Natural killer cell (primary cell): ENCODE data around the gene ZDHHC14. TPM values are rescaled to one million over a fixed set of nuclear protein-coding genes. Genes with fewer than 3 reads are reported as not detected.

Source experiments
- ATAC-seq, 3 donors: fragments of 150-1000 bp in 2 of 3; fragments of 200-7000 bp in 1 of 3; cut with Tn5 transposase; 1 replicate in 1 of 3; 2 replicates in 2 of 3; pipeline ENCODE4 v1.10.0; 2021; ENCODE audit warnings: mild to moderate bottlenecking in 2 of 3, moderate library complexity in 2 of 3
- DNase-seq, 2 donors: peaks; one replicate each; pipeline versions ENCODE4 v3.0.0 to v3.0.0-alpha.2; 2013 to 2021; ENCODE audit warnings: mixed read lengths in 1 of 2
- H3K27ac ChIP-seq: one replicate; pipeline ENCODE4 v1.5.1; 2013; ENCODE audit warnings: mild to moderate bottlenecking, low read length
- H3K27me3 ChIP-seq: one replicate; pipeline ENCODE4 v1.6.1; 2013; ENCODE audit warnings: low read length; ENCODE audit not compliant: control insufficient read depth, insufficient read depth
- H3K36me3 ChIP-seq: one replicate; pipeline ENCODE4 v1.6.1; 2013; ENCODE audit warnings: low read length; ENCODE audit not compliant: control insufficient read depth, insufficient read depth
- H3K4me1 ChIP-seq: one replicate; pipeline ENCODE4 v1.6.1; 2013; ENCODE audit warnings: low read length; ENCODE audit not compliant: control insufficient read depth, insufficient read depth
- H3K4me3 ChIP-seq: one replicate; pipeline ENCODE4 v1.5.1; 2013; ENCODE audit warnings: low read length
- H3K9me3 ChIP-seq: one replicate; pipeline ENCODE4 v1.6.1; 2013; ENCODE audit warnings: low read length; ENCODE audit not compliant: control insufficient read depth, insufficient read depth
- H3K27ac Mint-ChIP-seq, 2 donors: one replicate each; pipeline ENCODE4 v1.8.0; 2022; ENCODE audit warnings: mild to moderate bottlenecking in 2 of 2, mixed read lengths in 2 of 2, moderate library complexity in 1 of 2
- H3K27me3 Mint-ChIP-seq, 2 donors: one replicate each; pipeline ENCODE4 v1.8.0; 2022; ENCODE audit warnings: low read depth in 2 of 2, mixed read lengths in 2 of 2
- H3K36me3 Mint-ChIP-seq: one replicate; pipeline ENCODE4 v1.8.0; 2022; ENCODE audit warnings: mixed read lengths
- H3K4me1 Mint-ChIP-seq, 2 donors: one replicate each; pipeline ENCODE4 v1.8.0; 2022; ENCODE audit warnings: mixed read lengths in 2 of 2
- H3K4me3 Mint-ChIP-seq: one replicate; pipeline ENCODE4 v1.8.0; 2022; ENCODE audit warnings: mild to moderate bottlenecking, moderate library complexity, mixed read lengths
- H3K9me3 Mint-ChIP-seq, 2 donors: one replicate each; pipeline ENCODE4 v1.8.0; 2022; ENCODE audit warnings: mixed read lengths in 2 of 2
- WGBS: methylation state at CpG from one replicate; pipeline ENCODE4 v1.1.7; 2013; ENCODE audit warnings: missing lambda C conversion rate; ENCODE audit not compliant: insufficient coverage; 5-methylcytosine and 5-hydroxymethylcytosine counted together
- intact Hi-C: fragments of 100-400 bp; cut with micrococcal nuclease; formaldehyde crosslinking; loops from one replicate; pipeline ENCODE4 v1.14.2; 2022
- total RNA-seq, 4 donors: library from RNA; stranded (reverse); fragments of 120-200 nt in 1 of 4; gene quantifications; one replicate each; pipeline versions ENCODE4 v1.2.3 to v1.2.4, GENCODE V29; 2013 to 2022
- TF ChIP-seq, protein P1 (sequence below): fragments of 200-600 bp; IDR thresholded peaks from one replicate; pipeline ENCODE4 v1.8.0; 2022; ENCODE audit warnings: antibody characterized with exemption

Gene ZDHHC14
- total RNA-seq, 3 donors from 2014 or later (not counting 1 experiment from before 2014, with no cell fraction given) = 6.7 to 11.3 (median 10.6) TPM

GRCh38 chr6:157708239-157708638 is 327.2 kb downstream of the ZDHHC14 start:
- Histone ChIP-seq H3K36me3 (no peaks in the 10 kb centered on the region), H3K4me1 (no peaks in the 10 kb centered on the region), H3K9me3 (no peaks in the 10 kb centered on the region), H3K27me3 (no peaks in the 10 kb centered on the region), H3K4me3 (no peak overlapping the region), H3K27ac (no peak overlapping the region)
- no peak for DNase-seq
- Mint-ChIP-seq H3K9me3 (no peaks in the 10 kb centered on the region), H3K4me3 (no peak overlapping the region), H3K27me3 (peaks cover 10 to 21% of the 10 kb centered on the region in 2 donors), H3K4me1 (no peaks in the 10 kb centered on the region), H3K27ac (no peak overlapping the region), H3K36me3 (no peaks in the 10 kb centered on the region)
- TF ChIP-seq, protein P1, sequence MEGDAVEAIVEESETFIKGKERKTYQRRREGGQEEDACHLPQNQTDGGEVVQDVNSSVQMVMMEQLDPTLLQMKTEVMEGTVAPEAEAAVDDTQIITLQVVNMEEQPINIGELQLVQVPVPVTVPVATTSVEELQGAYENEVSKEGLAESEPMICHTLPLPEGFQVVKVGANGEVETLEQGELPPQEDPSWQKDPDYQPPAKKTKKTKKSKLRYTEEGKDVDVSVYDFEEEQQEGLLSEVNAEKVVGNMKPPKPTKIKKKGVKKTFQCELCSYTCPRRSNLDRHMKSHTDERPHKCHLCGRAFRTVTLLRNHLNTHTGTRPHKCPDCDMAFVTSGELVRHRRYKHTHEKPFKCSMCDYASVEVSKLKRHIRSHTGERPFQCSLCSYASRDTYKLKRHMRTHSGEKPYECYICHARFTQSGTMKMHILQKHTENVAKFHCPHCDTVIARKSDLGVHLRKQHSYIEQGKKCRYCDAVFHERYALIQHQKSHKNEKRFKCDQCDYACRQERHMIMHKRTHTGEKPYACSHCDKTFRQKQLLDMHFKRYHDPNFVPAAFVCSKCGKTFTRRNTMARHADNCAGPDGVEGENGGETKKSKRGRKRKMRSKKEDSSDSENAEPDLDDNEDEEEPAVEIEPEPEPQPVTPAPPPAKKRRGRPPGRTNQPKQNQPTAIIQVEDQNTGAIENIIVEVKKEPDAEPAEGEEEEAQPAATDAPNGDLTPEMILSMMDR = no peak
- ATAC-seq = no peak
- intact Hi-C loops = no loop called here
- WGBS = 85% methylated on average over 2 of the region's 3 CpGs

GRCh38 chr6:157708933-157709332 is 327.9 kb downstream of the ZDHHC14 start:
- no peaks in the 10 kb centered on the region for H3K9me3 Mint-ChIP-seq
- 85% methylated on average over 6 of the region's 7 CpGs for WGBS
- no peak for ATAC-seq

GRCh38 chr6:157709555-157709954 is 328.6 kb downstream of the ZDHHC14 start:
- Histone ChIP-seq H3K27ac (no peak overlapping the region), H3K4me3 (no peak overlapping the region), H3K27me3 (no peaks in the 10 kb centered on the region), H3K36me3 (no peaks in the 10 kb centered on the region), H3K4me1 (no peaks in the 10 kb centered on the region), H3K9me3 (no peaks in the 10 kb centered on the region)
- H3K27me3 Mint-ChIP-seq = peaks cover 10 to 16% of the 10 kb centered on the region in 2 donors
- H3K9me3 Mint-ChIP-seq = no peaks in the 10 kb centered on the region
- TF ChIP-seq, protein P1 = no peak
- intact Hi-C loops = no loop called here
- H3K4me3 Mint-ChIP-seq = no peak overlapping the region
- no peak overlapping the region for H3K27ac Mint-ChIP-seq
- H3K36me3 Mint-ChIP-seq = no peaks in the 10 kb centered on the region
- DNase-seq (no peak), ATAC-seq (no peak)
- H3K4me1 Mint-ChIP-seq = no peaks in the 10 kb centered on the region
- WGBS = 83% methylated on average over 7 of the region's 7 CpGs

More at GRCh38 chr6:157708933-157709332, 327.9 kb downstream of the ZDHHC14 start:
- DNase-seq = no peak
- no peaks in the 10 kb centered on the region for H3K9me3 ChIP-seq
- H3K4me1 ChIP-seq = no peaks in the 10 kb centered on the region
- Mint-ChIP-seq H3K27ac (no peak overlapping the region), H3K36me3 (no peaks in the 10 kb centered on the region), H3K4me1 (no peaks in the 10 kb centered on the region), H3K27me3 (peaks cover 10 to 21% of the 10 kb centered on the region in 2 donors), H3K4me3 (no peak overlapping the region)
- TF ChIP-seq, protein P1 = no peak
- no peak overlapping the region for H3K27ac ChIP-seq
- no peaks in the 10 kb centered on the region for H3K27me3 ChIP-seq
- H3K4me3 ChIP-seq = no peak overlapping the region
- no peaks in the 10 kb centered on the region for H3K36me3 ChIP-seq
- intact Hi-C loops = no loop called here

DNA sequence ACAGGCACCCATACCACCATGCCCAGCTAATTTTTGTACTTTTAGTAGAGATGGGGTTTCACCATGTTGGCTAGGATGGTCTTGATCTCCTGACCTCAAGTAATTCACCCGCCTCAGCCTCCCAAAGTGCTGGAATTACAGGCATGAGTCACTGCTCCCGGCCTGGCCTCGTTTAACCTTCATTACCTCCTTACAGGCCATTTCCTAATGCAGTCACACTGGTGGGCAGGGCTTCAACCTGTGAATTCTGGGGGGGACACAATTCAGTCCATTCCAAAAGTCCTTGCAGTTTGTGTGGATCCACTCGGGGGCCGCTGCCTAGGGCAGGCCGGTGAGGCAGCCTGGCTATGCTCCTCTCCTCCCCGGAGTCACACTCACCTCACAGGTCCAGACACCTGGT is 329.6 kb downstream of the ZDHHC14 start:
- ATAC-seq (no peak), DNase-seq (no peak)
- H3K9me3 Mint-ChIP-seq = no peaks in the 10 kb centered on the region
- no peak overlapping the region for H3K27ac Mint-ChIP-seq
- Histone ChIP-seq H3K36me3 (no peaks in the 10 kb centered on the region), H3K9me3 (no peaks in the 10 kb centered on the region), H3K27ac (no peak overlapping the region), H3K27me3 (no peaks in the 10 kb centered on the region), H3K4me1 (no peaks in the 10 kb centered on the region), H3K4me3 (no peak overlapping the region)
- no peak overlapping the region for H3K4me3 Mint-ChIP-seq
- no peaks in the 10 kb centered on the region for H3K4me1 Mint-ChIP-seq
- no peaks in the 10 kb centered on the region for H3K36me3 Mint-ChIP-seq
- intact Hi-C loops = no loop called here
- peaks cover under 1 to 5% of the 10 kb centered on the region in 2 donors for H3K27me3 Mint-ChIP-seq
- WGBS = 89% methylated on average over 6 of the region's 7 CpGs
- TF ChIP-seq, protein P1 = no peak
